AG09319 (cell line): ENCODE measurements around the gene NDFIP2.

ENCODE experiments used
- DNase-seq: peaks from one replicate; pipeline ENCODE4 v3.0.0-alpha.2; 2010; ENCODE audit warnings: low read depth; ENCODE audit errors: extremely low read depth
- TF ChIP-seq, protein P1 (sequence below): IDR thresholded peaks from 2 replicates; pipeline ENCODE4 v1.5.1; 2011; ENCODE audit warnings: low read depth, mild to moderate bottlenecking, inconsistent platforms, low read length, moderate library complexity

NDFIP2 gene

DNA sequence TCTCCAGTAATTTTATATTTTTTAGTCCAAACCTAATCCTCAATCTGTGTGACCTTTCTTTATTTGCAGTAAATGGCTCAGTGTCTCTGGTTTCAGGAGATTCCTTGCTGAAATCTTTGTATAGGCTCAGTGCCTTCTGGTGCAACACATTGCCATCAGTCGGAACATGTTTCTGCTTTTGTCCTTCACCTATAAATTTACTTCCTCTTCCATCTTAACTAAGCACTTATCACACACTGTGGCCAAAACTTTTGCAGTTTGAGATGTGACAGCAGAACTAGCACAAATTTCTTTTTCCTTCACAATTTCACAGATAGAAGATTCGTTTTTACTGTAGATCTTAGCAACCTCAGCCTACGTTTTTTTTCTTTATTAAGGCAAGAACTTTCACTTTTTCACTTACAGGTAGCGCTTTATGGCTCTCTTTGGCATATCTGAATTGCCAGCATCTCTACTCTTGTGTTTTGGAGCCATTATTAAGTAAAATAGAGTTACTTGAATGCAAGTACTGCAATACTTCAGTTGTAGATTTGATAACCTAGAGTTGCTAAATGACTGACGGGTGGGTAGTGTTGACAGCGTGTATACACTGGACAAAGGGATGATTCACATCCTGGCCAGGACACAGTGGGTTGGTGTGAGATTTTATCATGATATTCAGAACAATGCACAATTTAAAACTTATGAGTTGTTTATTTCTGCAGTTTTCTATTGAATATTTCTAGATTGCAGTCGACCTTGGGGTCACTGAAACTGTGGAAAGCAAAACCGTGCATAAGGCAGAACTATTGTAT is 44.3 kb downstream of the NDFIP2 start:
- no peak for DNase-seq
- TF ChIP-seq, protein P1, sequence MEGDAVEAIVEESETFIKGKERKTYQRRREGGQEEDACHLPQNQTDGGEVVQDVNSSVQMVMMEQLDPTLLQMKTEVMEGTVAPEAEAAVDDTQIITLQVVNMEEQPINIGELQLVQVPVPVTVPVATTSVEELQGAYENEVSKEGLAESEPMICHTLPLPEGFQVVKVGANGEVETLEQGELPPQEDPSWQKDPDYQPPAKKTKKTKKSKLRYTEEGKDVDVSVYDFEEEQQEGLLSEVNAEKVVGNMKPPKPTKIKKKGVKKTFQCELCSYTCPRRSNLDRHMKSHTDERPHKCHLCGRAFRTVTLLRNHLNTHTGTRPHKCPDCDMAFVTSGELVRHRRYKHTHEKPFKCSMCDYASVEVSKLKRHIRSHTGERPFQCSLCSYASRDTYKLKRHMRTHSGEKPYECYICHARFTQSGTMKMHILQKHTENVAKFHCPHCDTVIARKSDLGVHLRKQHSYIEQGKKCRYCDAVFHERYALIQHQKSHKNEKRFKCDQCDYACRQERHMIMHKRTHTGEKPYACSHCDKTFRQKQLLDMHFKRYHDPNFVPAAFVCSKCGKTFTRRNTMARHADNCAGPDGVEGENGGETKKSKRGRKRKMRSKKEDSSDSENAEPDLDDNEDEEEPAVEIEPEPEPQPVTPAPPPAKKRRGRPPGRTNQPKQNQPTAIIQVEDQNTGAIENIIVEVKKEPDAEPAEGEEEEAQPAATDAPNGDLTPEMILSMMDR: no peak

DNA sequence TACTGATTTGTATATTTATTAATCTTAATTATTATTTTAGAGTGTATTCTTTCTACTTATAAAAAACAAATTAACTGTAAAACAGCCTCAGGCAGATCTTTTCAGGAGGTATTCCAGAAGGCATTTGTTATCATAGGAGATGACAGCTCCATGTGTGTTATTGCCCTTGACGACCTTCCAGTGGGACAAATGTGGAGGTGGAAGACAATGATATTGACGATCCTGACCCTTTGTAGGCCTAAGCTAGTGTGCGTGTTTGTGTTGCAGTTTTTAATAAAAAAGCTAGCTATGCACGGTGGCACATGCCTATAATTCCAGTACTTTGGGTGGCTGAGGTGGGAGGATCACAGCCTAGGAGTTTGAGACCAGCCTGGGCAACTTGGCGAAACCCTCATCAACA is 46.7 kb downstream of the NDFIP2 start:
- DNase-seq: no peak
- TF ChIP-seq, protein P1: no peak

DNA sequence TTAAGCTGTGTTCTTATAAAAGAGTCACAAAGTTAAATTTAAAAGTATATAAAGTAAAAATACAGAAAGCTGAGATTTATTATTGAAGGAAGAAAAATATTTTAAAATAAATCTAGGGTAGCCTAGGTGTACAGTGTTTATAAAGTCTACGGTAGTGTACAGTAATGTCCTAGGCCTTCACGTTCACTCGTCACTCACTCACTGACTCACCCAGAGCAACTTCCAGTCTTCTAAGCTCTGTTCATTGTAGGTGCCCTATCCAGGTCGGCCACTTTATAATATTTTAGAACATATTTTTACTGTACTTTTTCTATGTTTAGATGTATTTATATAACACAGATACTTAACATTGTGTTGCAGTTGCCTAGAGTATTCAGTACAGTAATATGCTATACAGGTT is 47.4 kb downstream of the NDFIP2 start:
- TF ChIP-seq, protein P1: no peak
- DNase-seq: no peak

DNA sequence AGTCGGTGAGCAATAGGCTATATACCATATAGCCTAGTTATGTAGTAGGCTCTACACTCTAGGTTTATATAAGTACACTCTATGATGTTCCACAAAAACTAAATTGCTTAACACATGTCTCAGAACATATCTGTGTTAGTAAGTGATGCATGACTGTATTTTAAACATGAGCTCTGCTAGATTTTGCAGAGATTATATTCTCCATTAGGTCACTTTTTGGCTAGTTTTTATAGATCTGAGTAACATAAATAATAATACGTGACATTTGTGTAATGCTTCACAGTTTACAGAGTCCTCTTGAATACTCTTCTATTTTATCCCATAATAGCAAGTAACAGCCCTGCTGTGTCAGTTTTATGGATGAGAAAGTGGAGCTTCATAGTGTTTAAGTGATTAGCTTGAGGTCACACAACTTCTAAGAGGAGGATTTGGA is 47.8 kb downstream of the NDFIP2 start:
- TF ChIP-seq, protein P1: no peak
- no peak for DNase-seq

DNA sequence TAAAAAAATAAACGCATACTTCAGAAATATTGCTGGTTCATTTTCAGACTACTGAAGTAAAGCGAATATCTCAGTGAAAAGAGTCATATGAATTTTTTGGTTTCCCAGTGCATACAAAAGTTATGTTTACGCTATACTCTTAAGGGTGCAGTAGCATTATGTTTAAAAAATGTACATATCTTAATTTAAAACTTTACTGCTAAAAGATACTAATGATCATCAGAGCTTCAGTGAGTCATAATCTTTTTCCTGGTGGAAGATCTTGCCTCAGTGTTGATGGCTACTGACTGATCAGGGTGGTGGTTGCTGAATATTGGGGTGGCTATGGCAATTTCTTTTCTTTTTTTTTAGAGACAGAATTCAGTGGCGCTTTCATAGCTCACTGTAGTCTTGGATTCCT is 48.9 kb downstream of the NDFIP2 start:
- TF ChIP-seq, protein P1: no peak
- DNase-seq: no peak

DNA sequence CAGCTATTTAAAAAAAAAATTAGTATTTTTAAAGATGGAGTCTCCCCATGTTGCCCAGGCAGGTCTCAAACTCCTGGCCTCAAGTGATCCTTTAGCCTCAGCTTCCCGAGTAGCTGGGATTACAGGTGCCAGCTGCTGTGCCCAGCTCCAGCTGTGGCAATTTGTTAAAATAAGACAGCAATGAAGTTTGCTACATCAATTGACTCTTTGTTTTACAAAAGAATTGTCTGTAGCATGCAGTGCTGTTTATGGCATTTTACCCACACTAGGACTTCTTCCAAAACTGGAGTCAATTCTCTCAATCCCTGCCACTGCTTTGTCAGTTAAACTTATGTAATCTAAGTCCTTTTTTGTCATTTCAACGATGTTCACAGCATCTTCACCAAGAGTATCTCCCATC is 49.3 kb downstream of the NDFIP2 start:
- DNase-seq: no peak
- TF ChIP-seq, protein P1: no peak

DNA sequence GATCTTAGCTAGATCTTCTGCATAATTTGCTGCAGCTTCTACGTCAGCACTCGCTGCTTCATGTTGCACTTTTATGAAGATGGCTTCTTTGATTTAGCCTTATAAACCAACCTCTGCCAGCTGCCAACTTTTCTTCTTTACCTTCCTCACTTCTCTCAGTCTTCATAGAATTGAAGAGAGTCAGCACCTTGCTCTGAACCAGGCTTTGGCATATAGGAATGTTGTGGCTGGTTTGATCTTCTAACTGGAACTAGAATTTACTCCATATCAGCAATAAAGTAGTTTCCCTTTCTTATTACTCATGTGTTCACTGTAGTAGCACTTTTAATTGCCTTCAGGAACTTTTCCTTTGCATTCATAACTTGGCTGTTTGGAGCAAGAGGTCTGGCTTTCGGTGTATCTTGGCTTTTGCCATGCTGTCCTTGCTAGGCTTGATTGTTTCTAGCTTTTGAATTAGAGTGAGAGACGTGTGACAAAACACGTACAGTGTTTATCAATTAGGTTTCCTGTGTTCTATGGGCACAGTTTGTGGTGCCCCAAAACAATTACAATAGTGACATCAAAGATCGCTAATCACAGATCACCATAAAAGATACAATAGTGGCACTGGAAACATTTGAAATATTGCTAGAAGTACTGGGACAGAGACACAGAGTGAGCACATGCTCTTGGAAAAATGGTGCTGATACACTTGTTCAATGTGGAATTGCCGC is 50.7 kb downstream of the NDFIP2 start:
- TF ChIP-seq, protein P1: no peak
- DNase-seq: no peak
